GM19240 (cell line): Measurements from ENCODE around the gene PLCL2.
"Not testable (repeated sequence)": the region's sequence is repeated elsewhere in the genome, so short reads cannot be mapped to it uniquely, and the experiment has no call there.

Source experiments
- DNase-seq: peaks from one replicate; pipeline ENCODE4 v3.0.0; 2011; ENCODE audit warnings: low spot score; ENCODE audit not compliant: insufficient read length

PLCL2 gene

DNA sequence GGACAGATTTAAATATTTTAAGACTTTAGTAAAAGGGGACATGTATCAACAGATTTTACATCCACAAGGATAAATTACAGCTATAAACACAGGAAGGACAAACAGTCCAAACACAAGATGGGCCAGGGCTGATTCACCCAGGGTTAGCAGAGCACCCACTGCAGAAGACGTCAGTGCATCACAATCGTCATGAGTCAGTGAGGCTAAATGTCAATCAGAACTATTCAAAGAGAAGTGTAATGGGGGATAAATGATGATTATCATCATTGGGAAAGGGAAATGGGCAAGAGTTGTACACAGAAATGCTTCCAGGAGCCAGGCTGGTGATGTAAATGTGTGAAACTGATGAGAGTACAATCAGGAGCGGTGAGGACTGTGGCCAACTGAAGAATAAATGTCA lies 226.8 kb downstream of the PLCL2 start:
- DNase-seq: no peak

DNA sequence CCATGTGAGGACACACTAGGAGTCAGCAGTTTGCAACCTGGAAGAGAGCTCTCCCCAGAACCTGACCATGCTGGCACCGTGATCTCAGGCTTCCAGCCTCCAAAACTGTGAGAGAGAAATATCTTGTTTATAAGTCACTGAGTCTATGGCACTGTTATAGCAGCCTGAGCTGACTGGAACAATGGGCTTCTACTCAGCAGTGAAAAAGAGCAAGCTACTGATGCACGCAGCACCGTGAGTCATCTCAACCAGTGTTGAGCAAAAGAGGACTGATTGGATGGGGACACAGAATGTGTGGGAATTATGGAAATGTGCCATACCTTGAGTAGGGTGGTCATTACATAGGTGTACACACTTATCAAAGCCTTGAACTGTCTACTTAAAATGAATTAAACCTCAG lies 230.4 kb downstream of the PLCL2 start:
- no peak for DNase-seq

DNA sequence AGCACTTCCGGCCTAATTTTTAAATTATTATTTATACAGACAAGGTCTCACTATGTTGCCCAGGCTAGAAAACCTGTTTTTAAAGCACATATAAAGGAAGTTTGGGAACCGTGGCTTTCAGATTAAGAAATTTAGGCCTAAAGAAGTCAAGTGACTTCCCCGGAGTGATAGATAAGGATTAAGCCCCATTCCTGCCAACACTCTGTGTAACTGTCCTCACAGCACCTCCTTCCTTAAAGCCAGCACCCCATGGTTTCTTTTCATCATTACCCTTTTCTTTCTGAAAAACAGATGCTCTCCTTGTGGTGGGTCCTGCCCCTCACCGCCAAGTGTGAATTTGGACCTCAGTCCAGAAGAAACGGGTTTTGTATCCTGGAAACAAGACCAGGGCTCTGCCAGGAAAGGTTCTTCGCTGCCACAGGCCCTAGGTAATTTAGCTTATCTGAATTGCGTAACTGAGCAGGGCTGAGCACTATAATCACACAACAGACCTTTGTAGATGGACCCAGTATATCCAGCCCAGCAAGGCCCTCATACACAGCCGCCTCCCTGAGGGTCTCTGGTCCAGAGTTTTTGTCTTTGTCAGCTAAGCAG lies 231.3 kb downstream of the PLCL2 start:
- no peak for DNase-seq

DNA sequence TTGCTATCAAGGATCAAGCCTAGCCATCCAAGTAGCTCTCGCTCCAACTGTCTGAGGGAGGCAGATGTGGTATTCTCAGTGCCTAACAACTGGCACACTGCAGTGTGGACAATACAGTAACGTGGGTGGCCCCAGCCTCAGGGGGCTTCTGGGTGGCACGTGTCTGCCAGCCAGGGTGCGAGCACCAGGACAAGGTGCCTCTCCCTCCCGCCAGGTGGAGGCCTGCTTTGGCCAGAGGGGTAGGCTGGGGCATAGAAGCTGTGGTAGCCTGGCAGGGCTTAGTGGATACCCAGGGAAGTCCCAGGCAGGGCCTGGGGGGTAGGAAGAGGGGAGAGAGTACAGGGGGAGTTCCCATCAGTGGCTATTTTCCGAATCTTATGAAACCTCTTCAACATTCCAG lies 234.0 kb downstream of the PLCL2 start:
- DNase-seq: no peak

DNA sequence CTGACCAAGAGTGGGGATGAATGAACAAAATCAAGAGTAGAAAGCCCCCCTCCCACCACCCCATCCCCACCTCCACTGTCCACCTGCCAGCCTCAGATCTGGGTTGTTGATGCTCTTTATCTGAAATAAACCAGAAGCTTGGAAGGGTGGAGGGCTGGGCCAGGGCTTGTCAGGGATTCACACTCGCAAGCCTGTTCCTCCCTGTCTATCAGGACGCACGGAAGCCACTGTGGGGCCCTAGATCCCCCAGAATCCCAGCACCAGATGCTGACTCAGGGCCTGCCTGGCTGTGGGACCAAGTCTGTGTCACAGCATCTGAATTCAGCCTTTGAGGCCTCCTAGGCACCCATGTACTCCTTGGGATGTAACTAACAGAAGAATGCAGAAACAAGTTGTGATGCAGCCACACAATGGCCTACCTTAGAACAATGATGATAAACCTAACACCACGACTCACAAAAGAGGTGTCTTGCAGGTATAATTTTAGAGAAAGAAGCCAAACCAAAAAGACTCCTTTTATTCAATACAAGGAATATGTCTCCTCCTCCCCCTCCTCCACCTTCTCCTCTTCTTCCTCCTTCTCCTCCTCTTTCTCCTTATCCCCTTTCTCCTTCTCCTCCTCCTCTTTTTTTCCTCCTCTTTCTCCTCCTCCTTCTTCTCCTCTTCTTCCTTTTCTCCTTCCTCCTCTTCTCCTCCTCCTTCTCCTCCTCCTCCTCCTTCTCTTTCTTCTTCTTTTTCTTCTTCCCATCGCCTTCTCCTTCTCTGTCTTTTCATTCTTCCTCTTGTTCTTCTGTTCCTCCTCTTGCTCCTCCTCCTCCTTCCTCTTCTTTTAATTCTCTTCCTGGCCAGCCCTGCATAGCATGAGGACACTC lies 234.7 kb downstream of the PLCL2 start:
- no peak for DNase-seq

DNA sequence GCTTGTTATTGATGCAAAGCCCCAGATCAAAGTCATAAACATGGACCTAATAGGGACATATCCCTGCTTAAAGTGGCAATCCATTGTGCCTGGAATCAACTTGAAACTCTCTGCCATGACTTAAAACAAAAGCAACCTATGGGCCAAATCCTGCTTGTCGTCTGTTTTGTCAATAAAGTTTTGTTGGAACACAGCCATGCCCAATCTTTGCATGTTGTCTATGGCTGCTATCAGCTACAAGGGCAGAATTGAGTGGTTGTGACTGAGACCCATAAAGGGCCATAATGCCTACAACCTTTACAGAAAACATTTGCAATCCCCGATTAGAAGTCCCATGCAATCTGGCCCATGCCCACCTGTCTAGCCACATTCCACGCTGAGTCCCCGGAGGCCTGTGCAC lies 235.4 kb downstream of the PLCL2 start:
- DNase-seq: no peak

DNA sequence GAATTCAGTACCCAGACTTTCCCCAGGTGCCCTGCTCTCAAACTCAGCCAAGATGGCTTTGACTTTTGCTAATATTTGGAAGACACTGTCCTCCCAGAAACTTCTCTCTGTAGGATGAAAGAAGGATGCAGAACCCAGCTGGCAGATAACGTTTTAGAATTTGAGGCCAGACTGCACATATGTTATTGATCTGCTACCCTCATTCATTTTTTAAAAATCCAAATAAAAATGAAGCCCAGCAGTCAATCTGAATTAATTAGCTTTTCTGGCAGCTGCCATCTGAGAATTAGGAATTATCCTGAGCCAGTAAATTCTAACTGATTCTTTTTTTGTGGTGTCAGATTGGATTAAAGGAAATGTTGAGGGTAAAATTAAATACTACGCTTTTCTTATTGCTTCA lies 236.6 kb downstream of the PLCL2 start:
- no peak for DNase-seq

DNA sequence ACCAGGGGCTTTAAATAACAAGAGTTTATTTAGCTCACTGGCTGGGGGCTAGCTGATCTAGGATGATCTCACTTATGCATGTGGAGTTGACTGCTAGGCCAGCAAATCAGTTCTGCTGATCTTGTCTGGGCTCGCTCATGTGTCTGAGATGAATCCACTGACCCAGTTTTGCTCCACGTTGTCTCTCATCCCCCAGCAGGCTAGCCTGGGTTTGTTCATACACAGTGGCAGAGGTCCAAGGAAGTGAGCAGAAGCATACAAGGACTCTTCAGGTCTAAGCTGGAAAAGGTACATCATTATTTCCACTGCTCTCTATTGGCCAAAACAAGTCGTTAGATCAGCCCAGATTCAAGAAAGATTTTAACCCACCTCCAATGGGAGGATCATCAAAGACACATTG lies 238.0 kb downstream of the PLCL2 start:
- DNase-seq: no peak

DNA sequence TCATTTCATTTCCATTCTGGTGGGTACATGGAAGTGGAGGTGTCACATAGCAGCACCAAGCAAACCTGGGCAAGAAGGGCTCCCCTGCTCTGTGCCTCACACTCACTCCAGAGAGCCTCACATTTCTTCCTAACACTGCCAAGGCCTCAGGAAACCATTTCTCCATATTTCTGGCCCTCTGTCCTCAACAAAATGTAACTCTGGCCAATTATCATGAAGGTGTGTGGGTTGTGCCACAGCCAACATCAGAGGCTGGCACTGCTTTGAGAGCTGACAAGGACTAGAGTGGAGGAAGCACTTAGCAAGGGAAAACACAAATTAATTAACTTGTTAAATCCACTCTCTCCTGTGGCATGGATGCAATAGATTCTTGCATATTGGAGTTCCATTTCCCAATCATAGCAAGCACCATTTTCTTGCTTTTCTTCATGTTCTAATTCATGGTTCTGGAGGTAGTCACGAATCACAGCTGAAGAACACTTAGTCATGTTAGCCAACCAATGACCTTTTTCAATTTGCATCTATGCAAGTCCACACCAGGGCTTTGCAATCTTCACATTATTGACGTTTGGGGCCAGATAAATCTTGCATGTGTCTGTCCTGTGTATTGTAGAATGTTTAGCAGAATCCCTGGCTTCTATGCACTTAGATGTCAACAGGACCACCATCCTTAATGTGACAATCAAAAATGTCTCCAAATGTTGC lies 241.1 kb downstream of the PLCL2 start:
- no peak for DNase-seq

DNA sequence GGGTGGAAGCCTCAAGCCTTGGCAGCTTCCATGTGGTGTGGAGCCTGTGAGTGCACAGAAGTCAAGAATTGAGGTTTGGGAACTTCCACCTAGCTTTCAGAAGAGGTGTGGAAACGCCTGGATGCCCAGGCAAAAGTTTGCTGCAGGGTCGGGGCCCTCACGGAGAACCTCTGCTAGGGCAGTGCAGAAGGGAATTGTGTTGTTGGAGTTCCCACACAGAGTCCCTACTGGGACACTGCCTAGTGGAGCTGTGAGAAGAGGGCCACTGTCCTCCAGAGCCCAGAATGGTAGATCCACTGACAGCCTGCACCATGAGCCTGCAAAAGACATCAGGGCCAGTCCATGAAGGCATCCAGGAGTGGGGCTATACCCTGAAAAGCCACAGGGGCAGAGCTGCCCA lies 243.9 kb downstream of the PLCL2 start:
- DNase-seq: not testable (repeated sequence)

DNA sequence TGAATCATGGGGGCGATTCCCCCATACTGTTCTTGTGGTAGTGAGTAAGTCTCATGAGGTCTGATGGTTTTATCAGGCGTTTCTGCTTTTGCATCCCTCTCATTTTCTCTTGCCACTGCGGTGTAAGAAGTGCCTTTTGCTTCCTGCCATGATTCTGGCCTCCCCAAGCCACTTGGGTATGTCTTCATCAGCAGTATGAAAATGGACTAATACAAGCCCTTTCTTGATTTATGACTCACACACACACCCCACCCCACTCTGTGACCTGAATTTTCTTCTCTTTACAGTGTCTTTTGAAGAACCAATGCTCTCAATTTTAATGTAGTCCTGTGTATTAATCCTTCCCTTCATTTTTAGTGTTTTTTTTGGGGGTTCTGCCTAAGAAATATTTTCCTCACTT lies 244.8 kb downstream of the PLCL2 start:
- no peak for DNase-seq

DNA sequence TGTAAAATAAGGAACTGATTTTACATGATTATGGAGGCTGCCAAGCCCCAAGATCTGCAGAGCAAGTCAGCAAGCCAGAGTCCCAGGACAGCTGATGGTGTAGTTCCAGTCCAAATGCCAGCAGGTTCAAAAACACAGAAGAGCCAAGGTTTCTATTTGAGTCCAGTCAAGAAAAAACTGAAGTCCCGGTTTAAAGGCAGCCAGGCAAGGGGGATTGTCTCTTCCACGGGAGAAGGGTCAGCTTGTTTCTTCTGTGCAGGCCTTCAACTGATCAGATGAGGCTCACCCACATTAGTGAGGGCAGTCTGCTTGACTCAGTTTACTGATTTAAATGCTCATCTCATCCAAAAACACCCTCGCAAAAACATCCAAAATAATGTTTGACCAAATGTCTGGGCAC lies 246.2 kb downstream of the PLCL2 start:
- no peak for DNase-seq

DNA sequence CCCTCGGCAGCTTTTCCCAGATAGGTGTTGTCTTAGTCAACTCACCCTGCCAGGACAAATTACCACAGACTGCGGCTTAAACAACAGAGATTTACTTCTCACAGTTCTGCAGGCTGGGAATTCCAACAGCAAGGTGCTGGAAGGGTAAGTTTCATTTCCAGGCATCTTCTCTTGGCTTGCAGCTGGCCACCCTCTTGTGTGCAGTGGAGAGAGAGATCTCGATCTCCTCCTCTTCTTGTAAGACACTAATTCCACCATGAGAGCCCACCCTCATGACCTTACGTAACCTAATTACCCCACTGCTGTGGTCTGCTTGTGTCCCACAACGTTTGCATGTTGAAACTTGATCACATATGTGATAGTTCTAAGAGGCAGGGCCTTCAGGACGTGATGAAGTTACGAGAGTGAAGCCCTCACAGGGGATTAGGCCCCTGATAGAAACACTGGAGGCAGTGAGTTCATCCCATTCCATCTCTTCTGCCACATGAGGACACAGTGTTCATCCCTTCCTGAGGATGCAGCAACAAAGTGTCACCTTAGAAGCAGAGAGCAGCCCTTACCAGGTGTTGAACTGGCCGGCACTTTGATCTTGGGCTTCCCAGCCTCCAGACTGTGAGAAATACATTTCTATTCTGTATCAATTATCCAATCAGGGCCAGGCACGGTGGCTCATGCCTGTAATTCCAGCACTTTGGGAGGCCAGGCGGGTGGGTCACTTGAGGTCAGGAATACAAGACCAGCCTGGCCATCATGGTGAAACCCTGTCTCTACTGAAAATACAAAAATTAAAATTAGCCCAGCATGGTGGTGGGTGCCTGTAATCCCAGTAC lies 247.7 kb downstream of the PLCL2 start:
- no peak for DNase-seq

DNA sequence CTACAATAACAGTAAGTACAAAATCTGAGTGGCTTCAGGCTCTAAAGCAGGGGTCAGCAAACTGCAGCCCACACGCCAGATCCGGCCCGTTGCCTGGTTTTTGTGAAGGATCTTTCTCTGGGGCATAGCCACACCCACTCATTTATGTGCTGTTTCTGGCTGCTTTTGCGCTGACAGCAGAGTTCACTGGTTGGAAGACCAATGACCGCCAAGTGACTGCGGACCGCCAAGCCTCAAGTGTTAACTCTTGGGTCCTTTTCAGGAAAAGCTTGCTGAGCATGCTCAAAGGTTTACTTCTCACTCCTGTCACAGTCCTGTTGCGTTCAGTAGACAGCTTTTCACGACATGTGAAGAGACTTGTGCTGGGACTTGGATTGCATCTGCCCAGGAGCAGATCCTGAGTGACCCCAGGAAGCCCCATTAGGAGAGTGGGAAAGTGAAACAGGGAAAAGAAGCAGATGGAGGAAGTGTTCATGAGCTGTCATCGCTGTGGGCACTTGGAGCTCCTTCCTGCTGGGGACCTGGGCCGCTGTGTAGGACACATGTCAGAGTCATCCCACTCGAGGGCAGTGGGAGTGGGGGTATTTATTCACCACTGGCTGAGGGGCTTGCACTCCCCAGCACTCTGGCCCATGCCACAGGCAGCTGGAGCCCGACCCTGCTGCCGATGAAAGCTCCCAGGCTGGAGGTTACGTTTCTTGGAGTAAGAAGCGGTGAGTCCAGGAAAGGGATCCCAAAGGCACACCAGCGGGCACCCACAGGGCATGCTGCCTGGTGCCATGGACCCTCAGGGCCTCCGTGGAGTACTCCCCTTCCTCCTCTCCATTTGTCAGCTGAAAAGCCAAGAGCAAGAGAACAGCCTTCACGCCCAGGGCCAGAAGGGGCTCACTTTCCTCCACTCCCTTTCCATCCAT lies 249.1 kb downstream of the PLCL2 start:
- DNase-seq: no peak

DNA sequence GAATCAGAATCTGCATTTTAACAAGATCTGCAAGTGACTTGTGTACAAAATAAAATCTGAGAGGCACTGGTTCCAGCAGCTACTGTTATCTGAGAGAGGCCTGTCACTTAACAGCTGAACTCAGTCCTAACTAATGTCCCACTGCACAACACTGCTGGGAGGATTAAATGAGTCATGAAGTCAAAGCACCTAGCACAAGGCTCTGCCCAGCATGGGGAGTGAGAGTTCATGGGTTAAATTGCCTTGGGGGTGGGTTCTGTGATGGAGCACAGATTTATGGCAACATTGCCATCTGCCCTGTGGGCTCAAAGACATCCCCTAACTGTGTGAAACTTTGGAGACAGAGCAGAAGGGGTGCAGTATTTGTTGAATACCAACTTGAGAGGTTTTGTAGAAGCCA lies 250.9 kb downstream of the PLCL2 start:
- no peak for DNase-seq

DNA sequence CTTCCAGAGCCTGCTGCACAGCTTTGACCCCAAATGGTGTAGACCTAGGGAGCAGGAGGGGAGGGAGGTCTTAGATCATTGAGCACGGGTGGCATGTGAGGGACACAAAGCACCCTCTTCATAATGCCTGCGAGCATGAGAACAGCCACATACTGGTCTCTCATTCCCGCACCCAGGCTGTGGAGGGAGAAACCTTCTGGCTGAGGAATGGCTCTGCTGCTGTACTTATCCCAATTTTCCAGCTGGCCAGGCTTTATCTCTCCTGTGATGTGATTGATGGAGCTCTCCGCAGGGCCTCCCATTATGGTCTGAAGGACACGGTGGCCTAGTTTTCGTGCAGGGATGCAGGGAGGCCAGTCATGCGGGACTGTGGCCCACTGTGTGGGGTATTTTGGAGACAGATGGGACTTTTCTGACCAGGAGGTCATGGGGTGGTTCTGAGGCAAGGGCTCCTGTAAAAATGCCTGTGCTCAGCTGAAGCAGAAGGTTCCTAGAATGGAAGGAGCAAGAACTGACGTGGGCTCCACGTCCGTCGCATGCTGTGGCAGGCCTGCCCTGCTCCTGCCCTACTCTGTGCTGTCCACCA lies 251.5 kb downstream of the PLCL2 start:
- no peak for DNase-seq

DNA sequence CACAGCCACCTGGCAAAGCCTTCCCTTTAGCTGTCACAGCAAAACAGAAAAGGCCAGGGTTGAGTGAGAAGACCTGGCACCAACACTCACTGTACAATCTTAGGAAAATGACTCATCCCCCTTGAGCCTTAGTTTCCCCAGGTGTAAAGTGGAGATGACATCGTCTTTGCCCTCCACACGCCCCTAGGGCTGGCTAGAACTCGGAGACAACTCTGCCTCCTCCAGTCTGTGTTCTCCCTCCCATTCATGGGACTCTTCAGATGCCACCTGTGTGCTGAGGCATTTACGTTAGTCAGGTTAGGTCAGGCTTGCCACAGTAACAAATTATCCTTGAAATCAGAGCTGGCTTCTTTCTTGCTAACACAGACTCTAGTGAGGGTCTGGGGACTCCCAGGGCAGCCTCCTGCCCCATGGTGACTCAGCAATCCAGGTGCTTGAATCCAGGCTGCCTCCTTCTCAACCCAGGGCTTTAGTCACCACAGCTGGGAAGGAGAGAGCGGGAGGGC lies 252.6 kb downstream of the PLCL2 start:
- DNase-seq: no peak

DNA sequence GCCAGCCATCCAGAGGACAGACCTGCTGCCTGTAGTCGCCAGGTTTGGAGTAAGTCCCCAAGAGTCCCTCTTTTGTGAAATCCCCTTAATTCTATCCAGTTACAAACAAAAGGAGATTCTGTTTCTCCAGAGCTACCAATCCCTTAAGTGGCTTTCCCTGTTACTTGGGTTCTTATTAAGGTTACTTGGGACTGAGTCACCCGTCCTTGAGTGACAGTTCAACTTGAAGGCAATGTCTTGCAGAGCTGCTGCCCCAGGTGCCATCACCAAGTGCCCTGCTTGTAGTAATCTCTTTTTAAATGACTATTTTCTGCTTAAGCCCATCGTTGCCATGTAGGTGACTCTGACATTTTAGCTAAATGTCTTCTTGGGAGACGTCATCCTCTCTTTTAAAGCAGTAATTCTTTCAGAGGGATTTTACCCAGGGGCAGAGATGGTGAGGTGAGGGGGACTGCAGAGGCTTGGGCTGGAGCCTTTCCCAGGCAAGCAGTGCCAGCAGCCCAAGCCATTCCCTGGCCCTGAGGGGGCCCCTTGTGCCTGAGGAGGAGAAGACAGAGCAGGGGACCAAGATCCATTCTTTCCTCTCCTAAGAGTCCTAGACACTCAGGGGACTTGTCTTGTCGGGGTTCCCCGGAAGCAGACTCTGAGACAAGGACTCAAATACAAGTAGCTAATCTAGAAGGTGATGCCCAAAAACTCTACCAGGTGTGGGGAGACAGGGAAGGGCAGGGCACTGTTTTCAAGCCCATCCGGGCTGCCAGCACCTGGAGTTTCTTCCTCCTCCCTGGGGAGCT lies 253.7 kb downstream of the PLCL2 start:
- DNase-seq: no peak
